Measurements from ENCODE around the gene MIER2. TPM values are rescaled to one million over a fixed set of nuclear protein-coding genes. Genes with fewer than 3 reads are reported as not detected.
A peak's percentile ranks its signal among the peaks of the same experiment; 100 is the strongest.

The MIER2 gene
- total and polyA plus RNA-seq, 5 donors: 14.7 to 23.1 (median 16.5) TPM

DNA sequence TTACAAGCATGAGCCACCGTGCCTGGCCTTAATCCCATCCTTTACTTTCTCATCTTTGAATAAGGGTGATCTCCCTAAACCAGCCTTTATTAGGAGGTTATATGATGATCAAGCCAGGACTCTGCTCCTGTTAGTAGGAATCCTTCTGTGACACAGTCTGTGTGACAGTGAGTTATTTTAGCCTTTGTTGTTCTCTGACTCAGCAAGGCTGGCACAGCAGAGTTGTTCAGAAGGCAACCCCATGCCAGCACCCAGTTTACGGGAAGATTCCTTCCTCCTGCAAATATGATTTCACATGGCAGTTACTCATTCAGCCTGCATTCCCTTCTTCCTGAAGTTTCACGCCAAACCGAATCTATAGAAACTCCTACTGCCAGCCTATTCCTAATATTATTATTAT, 10.5 kb upstream of the MIER2 start:
- Histone ChIP-seq H3K4me1 (ENCODE audit: control insufficient read depth, insufficient read depth, low read length) (no peaks in the 10 kb centered on the region), H3K9me3 (ENCODE audit: control insufficient read depth, low read length) (no peaks in the 10 kb centered on the region), H3K27me3 (ENCODE audit: control insufficient read depth, insufficient read depth) (no peaks in the 10 kb centered on the region), H3K4me3 (ENCODE audit: low read length) (no peak overlapping the region), H3K27ac (ENCODE audit: low read length) (no peak overlapping the region)
- DNase-seq (no peak), ATAC-seq (no peak)
- intact Hi-C loops (cut with DNase I): no loop called here
- 88% methylated on average over 4 of the region's 4 CpGs for WGBS

DNA sequence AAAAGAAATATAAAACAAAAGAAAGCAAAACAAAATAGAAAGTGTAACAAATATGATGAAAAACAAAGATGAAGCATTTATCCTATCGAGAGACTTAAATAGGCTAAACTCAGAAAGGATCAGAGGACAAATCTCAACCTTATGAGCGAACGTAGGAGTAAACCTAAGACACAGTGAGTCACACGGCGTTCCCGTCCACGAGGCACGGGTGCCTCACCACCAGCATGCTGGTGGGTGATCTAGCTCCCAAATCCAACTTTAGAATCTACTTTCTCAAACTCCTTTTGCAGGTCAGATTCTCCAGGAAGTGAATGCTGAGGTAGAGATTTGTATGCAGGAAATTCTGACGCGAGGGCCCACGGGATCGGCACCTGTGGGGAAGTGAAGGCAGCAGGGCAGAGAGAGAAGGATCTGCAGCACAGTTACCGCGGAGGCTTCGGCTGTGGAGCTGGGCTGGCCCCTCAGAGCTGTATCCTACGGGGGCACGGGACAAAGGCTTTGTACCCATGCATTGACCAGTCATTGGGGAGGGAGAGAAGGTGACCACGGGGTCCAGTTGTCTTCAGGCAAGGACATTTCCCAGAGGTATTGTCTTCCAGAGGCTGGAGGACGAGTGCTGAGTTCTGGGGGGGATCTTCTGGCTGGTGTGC, 7.5 kb upstream of the MIER2 start:
- WGBS: 64% methylated on average over 19 of the region's 19 CpGs
- no peaks in the 10 kb centered on the region for H3K4me1 ChIP-seq (ENCODE audit: control insufficient read depth, insufficient read depth, low read length)
- H3K9me3 ChIP-seq (ENCODE audit: control insufficient read depth, low read length): no peaks in the 10 kb centered on the region
- DNase-seq: no peak
- H3K27ac ChIP-seq (ENCODE audit: low read length): no peak overlapping the region
- no peak overlapping the region for H3K4me3 ChIP-seq (ENCODE audit: low read length)
- ATAC-seq: no peak
- no peaks in the 10 kb centered on the region for H3K27me3 ChIP-seq (ENCODE audit: control insufficient read depth, insufficient read depth)
- intact Hi-C loops (cut with DNase I): no loop called here

DNA sequence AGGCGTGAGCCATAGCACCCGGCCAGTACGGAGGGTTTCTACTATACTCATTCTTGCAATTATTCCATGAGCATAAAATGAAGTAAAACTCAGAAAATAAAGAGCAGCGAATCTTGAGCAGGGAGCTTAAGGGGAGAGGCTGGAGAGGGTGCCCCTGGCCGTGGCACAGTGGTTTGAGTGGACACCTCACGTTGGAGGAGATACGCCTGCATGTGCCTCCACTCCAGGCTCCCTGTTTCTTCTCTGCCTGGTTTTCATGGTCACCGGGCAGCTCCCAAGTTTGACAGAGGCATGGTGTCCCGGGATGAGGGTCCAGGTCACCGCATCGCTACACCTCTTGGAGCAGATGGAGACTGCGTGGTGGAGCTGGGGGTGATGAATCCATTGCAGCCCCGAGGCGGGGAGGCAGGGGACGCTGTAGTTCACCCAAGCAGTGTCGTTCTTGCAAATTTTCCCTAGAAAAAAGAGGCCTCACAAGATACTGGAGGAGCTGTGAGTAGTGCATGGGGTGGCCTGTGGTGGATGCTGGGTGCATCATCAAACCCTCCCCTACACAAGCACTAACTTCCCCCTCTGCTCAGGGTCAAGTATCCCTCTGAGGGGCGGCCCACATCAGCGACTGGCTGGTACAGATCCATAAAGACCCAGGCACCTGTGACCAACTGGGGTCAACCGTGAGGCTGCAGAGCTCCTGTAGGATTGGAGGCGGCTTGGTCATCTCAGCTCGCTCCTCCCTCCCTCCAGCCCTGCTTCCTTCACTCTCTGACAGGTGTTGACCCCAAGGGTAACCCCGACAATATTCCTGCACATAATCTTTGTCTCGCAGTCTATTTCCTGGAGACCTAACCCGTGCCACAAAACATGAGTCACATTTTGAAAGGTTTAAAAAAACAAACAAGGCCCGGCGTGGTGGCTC, 3.6 kb upstream of the MIER2 start:
- no peaks in the 10 kb centered on the region for H3K27me3 ChIP-seq (ENCODE audit: control insufficient read depth, insufficient read depth)
- no peak for ATAC-seq
- H3K9me3 ChIP-seq (ENCODE audit: control insufficient read depth, low read length): no peaks in the 10 kb centered on the region
- 59% methylated on average over 26 of the region's 26 CpGs for WGBS
- no peak overlapping the region for H3K27ac ChIP-seq (ENCODE audit: low read length)
- no peak overlapping the region for H3K4me3 ChIP-seq (ENCODE audit: low read length)
- H3K4me1 ChIP-seq (ENCODE audit: control insufficient read depth, insufficient read depth, low read length): peaks cover 4% of the 10 kb centered on the region
- intact Hi-C loops (cut with DNase I): no loop called here
- DNase-seq: no peak

DNA sequence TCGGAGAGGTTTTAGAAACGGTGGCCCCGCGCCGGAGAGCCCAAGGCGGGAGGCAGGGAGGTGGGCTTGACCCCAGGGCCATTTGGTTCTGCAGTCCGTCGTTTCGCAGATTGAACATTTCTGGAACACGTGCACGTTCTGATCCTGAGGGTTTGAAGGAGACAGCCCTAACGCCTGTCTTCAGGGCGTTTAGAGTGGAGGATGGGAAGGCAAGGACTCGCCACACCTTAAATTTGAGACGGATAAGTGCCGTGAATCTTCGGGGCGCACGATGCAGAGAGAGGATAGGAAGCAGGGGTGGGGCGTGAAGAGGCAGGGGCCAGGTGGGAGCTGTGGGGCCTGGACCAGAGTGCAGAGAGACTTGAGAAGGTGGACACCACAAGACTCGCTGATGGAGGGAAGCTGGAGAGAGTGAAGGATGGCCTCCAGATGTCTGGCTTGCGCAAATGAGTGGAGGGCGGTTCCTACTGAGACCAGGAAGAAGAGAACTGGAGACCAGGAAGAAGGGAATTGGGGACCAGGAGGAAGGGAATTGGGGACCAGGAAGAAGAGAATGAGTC, 804 bp upstream of the MIER2 start:
- Histone ChIP-seq H3K9me3 (ENCODE audit: control insufficient read depth, low read length) (no peaks in the 10 kb centered on the region), H3K27me3 (ENCODE audit: control insufficient read depth, insufficient read depth) (no peaks in the 10 kb centered on the region), H3K27ac (ENCODE audit: low read length) (no peak overlapping the region), H3K4me3 (ENCODE audit: low read length) (peak overlapping the region; percentile 99), H3K4me1 (ENCODE audit: control insufficient read depth, insufficient read depth, low read length) (peaks cover 15% of the 10 kb centered on the region)
- DNase-seq (no peak), ATAC-seq (no peak)
- intact Hi-C loops (cut with DNase I): no loop called here
- WGBS: 61% methylated on average over 23 of the region's 23 CpGs

DNA sequence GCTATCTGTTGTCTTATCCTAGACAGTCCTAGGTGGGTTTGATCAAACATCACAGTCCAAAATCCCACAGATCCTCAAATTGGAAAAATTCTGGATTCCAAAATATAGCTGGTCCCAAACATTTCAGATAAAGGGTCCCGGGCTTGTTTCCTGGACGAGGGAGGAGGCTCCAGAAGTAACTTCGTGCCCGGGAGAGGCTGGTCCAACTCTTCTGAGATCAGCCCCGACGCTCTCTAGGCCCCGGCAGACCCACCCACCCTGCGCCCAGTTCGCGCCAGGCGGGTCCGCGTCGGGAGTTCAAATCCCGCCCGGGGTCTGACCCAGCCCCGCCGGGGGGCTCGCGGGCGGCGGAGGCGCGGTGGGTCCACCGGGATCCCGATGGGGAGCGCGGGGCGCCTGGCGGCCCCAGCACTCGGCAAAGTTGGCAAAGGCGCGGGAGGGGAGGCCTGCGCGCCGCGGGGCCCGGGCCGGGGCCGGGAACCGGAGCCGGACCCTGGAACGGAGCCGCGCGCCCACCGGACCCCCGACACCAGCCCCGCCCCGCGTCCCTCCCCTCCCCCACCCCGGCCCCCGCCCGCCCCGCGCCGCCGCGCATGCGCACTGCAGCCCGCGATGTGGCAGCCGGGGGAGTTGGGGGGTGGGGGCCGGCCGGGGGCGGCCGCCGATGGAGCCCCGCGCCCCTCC, 513 bp downstream of the MIER2 start:
- WGBS: under 1% methylated on average over 62 of the region's 70 CpGs
- peak; percentile 31 to 75 (median 55) for DNase-seq
- Histone ChIP-seq H3K9me3 (ENCODE audit: control insufficient read depth, low read length) (no peaks in the 10 kb centered on the region), H3K4me3 (ENCODE audit: low read length) (peak overlapping the region; percentile 99), H3K27ac (ENCODE audit: low read length) (peak overlapping the region; percentile 54), H3K27me3 (ENCODE audit: control insufficient read depth, insufficient read depth) (no peaks in the 10 kb centered on the region), H3K4me1 (ENCODE audit: control insufficient read depth, insufficient read depth, low read length) (peaks cover 15% of the 10 kb centered on the region)
- intact Hi-C loops (cut with DNase I): no loop called here
- ATAC-seq: peak; percentile 12 to 28

DNA sequence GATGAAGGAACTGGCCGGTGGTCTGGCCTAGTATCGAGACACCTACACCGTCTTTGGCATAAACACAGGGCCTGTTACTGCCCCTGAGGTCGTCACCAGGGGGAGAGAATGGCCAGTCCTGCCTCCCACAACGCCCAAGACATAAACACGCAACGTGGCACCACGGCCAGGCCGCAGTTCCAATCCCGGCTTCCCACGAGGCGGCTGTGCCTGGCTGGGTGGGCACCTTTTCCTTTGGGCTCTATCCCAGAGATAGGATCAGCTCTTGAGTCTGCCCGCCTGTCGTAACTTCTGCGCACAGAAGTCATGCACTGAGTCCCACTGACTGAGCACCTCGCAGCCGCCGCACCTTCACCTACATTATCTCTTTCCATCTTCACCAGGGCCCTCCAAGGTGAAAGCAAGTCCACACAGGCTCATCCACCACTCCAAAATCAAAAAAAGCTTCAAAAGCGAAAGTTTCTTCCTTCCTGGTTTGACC, 1.1 kb downstream of the MIER2 start:
- Histone ChIP-seq H3K27me3 (ENCODE audit: control insufficient read depth, insufficient read depth) (no peaks in the 10 kb centered on the region), H3K27ac (ENCODE audit: low read length) (peak overlapping the region; percentile 54), H3K4me3 (ENCODE audit: low read length) (peak overlapping the region; percentile 99), H3K4me1 (ENCODE audit: control insufficient read depth, insufficient read depth, low read length) (peaks cover 15% of the 10 kb centered on the region), H3K9me3 (ENCODE audit: control insufficient read depth, low read length) (no peaks in the 10 kb centered on the region)
- DNase-seq (peak in 1 of 3 donors; percentile 52), ATAC-seq (no peak)
- intact Hi-C loops (cut with DNase I): no loop called here
- WGBS: 40% methylated on average over 19 of the region's 19 CpGs

DNA sequence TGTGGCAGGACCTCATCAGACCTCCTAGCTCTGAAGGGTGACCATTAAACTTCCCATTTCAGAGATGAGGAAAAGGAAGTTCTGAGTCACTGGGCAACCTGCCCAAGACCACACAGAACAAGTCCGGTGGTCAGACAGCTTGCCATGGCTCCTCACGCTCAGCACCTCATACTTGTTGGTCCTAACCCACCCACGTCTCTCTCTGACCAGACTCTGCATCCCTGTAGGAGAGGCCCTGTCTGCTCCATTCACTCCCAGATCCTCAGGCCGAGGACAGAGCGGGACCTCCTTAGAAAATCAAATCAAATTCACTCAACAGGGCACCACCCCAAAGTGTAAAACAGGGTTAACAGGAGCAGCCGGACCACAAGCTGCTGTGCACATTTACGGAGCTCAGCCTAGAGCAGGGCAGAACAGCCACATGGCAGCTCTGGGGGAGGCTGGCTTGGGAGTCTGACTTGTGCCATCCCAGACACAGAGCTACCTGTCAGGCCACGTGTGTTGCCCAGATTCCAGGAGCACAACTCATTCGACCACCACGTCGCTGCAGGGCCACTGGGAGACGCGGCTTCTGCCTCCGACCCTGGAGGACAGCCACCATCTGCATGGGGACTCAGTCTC, 1.7 kb downstream of the MIER2 start:
- Histone ChIP-seq H3K4me1 (ENCODE audit: control insufficient read depth, insufficient read depth, low read length) (peaks cover 15% of the 10 kb centered on the region), H3K4me3 (ENCODE audit: low read length) (peak overlapping the region; percentile 9), H3K27me3 (ENCODE audit: control insufficient read depth, insufficient read depth) (no peaks in the 10 kb centered on the region), H3K9me3 (ENCODE audit: control insufficient read depth, low read length) (no peaks in the 10 kb centered on the region), H3K27ac (ENCODE audit: low read length) (peak overlapping the region; percentile 54)
- DNase-seq: peak; percentile 73 to 83 (median 81)
- peak; percentile 29 to 62 for ATAC-seq
- intact Hi-C loops (cut with DNase I): no loop called here
- 40% methylated on average over 14 of the region's 14 CpGs for WGBS

DNA sequence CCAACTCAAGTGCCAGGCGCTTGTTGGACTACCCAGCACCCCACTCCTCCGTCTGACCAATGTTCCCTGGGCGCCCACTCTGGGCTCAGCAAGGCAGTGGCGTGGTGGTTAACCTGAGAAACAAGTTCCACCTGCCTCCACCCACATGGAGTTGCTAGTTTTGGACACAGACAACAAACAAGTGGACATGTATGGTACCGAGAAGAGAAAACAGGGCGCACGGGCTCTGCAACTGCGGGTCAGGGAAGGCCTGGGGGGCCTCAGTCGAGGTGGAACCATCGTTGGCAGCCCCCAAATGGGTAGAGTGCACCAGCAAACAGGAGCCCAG, 2.5 kb downstream of the MIER2 start:
- Histone ChIP-seq H3K9me3 (ENCODE audit: control insufficient read depth, low read length) (no peaks in the 10 kb centered on the region), H3K27me3 (ENCODE audit: control insufficient read depth, insufficient read depth) (no peaks in the 10 kb centered on the region), H3K4me3 (ENCODE audit: low read length) (no peak overlapping the region), H3K4me1 (ENCODE audit: control insufficient read depth, insufficient read depth, low read length) (peaks cover 15% of the 10 kb centered on the region), H3K27ac (ENCODE audit: low read length) (peak overlapping the region; percentile 5)
- DNase-seq (peak in 1 of 3 donors; percentile 48), ATAC-seq (no peak)
- intact Hi-C loops (cut with DNase I): no loop called here
- WGBS: 87% methylated on average over 10 of the region's 10 CpGs

DNA sequence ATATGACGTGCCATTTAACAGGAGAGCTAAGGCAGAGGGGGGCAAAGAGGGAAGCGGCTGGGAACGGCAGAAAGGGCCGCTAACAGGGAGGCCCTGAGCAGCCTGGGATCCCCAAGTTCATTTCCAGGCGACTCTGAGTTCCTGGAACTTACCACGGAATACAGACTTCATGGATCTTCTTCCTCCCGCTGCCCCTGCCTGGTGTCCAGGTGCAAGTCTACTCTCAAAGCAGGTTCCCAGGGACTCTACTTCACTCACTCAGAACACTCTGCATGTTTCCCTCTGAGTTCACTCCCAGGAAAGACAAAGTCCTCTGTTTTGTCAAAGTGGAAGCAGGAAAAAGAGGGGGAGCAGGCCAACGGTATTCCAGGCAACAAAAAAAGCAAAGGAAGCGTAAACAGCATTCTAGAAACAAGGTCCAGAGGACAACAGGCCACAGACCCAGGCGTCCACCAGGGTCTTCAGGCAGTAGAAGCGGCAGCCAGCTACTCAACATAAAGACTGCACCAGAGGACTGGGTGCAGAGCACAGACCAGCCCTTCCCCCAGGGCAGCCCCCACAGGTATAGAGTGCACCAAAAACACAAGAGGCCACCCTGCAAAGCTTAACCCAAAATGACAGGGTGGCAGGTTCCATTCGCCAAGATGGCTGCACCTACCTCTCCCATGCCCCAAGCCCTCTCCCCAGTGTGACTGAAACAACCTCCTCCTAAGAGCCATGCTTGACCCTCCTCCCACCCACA, 3.0 kb downstream of the MIER2 start:
- DNase-seq (no peak), ATAC-seq (no peak)
- WGBS: 69% methylated on average over 12 of the region's 12 CpGs
- Histone ChIP-seq H3K4me3 (ENCODE audit: low read length) (no peak overlapping the region), H3K4me1 (ENCODE audit: control insufficient read depth, insufficient read depth, low read length) (peaks cover 15% of the 10 kb centered on the region), H3K27me3 (ENCODE audit: control insufficient read depth, insufficient read depth) (no peaks in the 10 kb centered on the region), H3K27ac (ENCODE audit: low read length) (peak overlapping the region; percentile 5), H3K9me3 (ENCODE audit: control insufficient read depth, low read length) (no peaks in the 10 kb centered on the region)
- intact Hi-C loops (cut with DNase I): no loop called here
